Endothelial cell of umbilical vein (primary cell): ENCODE results near the gene SLC28A1. TPM values are rescaled to one million over a fixed set of nuclear protein-coding genes. Genes with fewer than 3 reads are reported as not detected.

Experiments used
- BruUV-seq: library from RNA; stranded (reverse); fragments of 400-500 nt; replicated peaks from 2 replicates; lab custom pipeline; 2021; lab: Mats Ljungman, UMichigan
- CTCF ChIA-PET: fragments of 300-600, 350-600 bp; sonication (Branson Sonifier 250); formaldehyde crosslinking; loops from one replicate; lab custom pipeline; 2021; ENCODE audit warnings: antibody characterized with exemption, inconsistent platforms; lab: Charles Lee
- POLR2A ChIA-PET: fragments of 300-600, 350-600 bp; sonication (Branson Sonifier 250); formaldehyde crosslinking; loops from one replicate; lab custom pipeline; 2021; ENCODE audit warnings: antibody characterized with exemption, inconsistent platforms; lab: Charles Lee
- DNase-seq: peaks from one replicate; pipeline ENCODE4 v3.0.0-alpha.2; 2011; ENCODE audit warnings: low read depth, low spot score
- FAIRE-seq: peaks from 2 replicates; lab custom pipeline; 2011; peaks lifted over from hg19 to GRCh38; lab: Jason Lieb, UNC
- H2AFZ ChIP-seq: 2 replicates; pipeline ENCODE4 v1.6.0; 2012; ENCODE audit warnings: low read depth, low read length, control low read depth, inconsistent platforms
- H3K27ac ChIP-seq: 2 replicates; pipeline ENCODE4 v1.5.1; 2011; ENCODE audit warnings: low read depth, mild to moderate bottlenecking, control low read depth, low read length, moderate library complexity; ENCODE audit not compliant: insufficient read depth
- H3K27me3 ChIP-seq, 2 experiments: 2 replicates each; pipeline versions ENCODE4 v1.6.0 to v1.6.1; 2011; ENCODE audit warnings: low read length in 2 of 2, mixed read lengths in 1 of 2; ENCODE audit not compliant: control insufficient read depth in 2 of 2, insufficient read depth in 2 of 2
- H3K36me3 ChIP-seq, 2 experiments: 2 replicates in 1 of 2; 3 replicates in 1 of 2; pipeline ENCODE4 v1.5.1; 2011; ENCODE audit warnings: low read length in 2 of 2, mild to moderate bottlenecking in 1 of 2, moderate library complexity in 1 of 2; ENCODE audit not compliant: control insufficient read depth in 2 of 2, insufficient read depth in 2 of 2; ENCODE audit errors: extremely low read depth in 1 of 2
- H3K4me1 ChIP-seq: 3 replicates; pipeline ENCODE4 v1.5.1; 2011; ENCODE audit warnings: mild to moderate bottlenecking, low read length; ENCODE audit not compliant: control insufficient read depth, insufficient read depth; ENCODE audit errors: extremely low read depth
- H3K4me2 ChIP-seq: 2 replicates; pipeline ENCODE4 v1.6.1; 2011; ENCODE audit warnings: low read length, control low read depth, mixed read lengths; ENCODE audit not compliant: insufficient read depth
- H3K4me3 ChIP-seq, 3 experiments: fragments of 200-600 bp in 1 of 3; sonication (generic), shearing (Covaris generic) in 1 of 3; replicated peaks in 1 of 3; 2 replicates each; pipeline ENCODE4 v1.5.1; 2011 to 2016; ENCODE audit warnings: control low read depth in 3 of 3, low read length in 3 of 3, mild to moderate bottlenecking in 2 of 3, inconsistent platforms in 1 of 3, low read depth in 1 of 3, moderate library complexity in 1 of 3; ENCODE audit not compliant: insufficient read depth in 1 of 3
- H3K79me2 ChIP-seq: 2 replicates; pipeline ENCODE4 v1.6.0; 2012; ENCODE audit warnings: low read length, inconsistent platforms; ENCODE audit not compliant: control insufficient read depth, insufficient read depth
- H3K9ac ChIP-seq: replicated peaks from 2 replicates; pipeline ENCODE3; 2011; ENCODE audit warnings: low read length, control low read depth; ENCODE audit not compliant: insufficient read depth; ENCODE audit errors: extremely low read depth
- H3K9me1 ChIP-seq: replicated peaks from 3 replicates; pipeline ENCODE4 v1.6.0; 2011; ENCODE audit warnings: mild to moderate bottlenecking, low read length; ENCODE audit not compliant: control insufficient read depth, insufficient read depth; ENCODE audit errors: extremely low read depth
- H3K9me3 ChIP-seq: replicated peaks from 2 replicates; pipeline ENCODE4 v1.5.1; 2012; ENCODE audit warnings: low read length, inconsistent platforms; ENCODE audit not compliant: control insufficient read depth, insufficient read depth
- H4K20me1 ChIP-seq: replicated peaks from 2 replicates; pipeline ENCODE3; 2011; ENCODE audit warnings: mild to moderate bottlenecking, low read length; ENCODE audit not compliant: control insufficient read depth, insufficient read depth; ENCODE audit errors: extremely low read depth
- CTCF ChIP-seq, 2 donors: IDR thresholded peaks; 1 replicate in 1 of 2; 2 replicates in 1 of 2; pipeline ENCODE4 v1.5.1; 2011; ENCODE audit warnings: low read length in 2 of 2, mild to moderate bottlenecking in 2 of 2, moderate library complexity in 2 of 2, control low read depth in 1 of 2, inconsistent platforms in 1 of 2, low read depth in 1 of 2; ENCODE audit not compliant: insufficient read depth in 1 of 2; ENCODE audit errors: extremely low read depth in 1 of 2
- EZH2 ChIP-seq: IDR thresholded peaks from 2 replicates; pipeline ENCODE4 v1.6.1; 2012; ENCODE audit warnings: borderline replicate concordance, low read depth, mild to moderate bottlenecking, moderate library complexity, low read length, inconsistent platforms; ENCODE audit not compliant: severe bottlenecking
- FOS ChIP-seq: IDR thresholded peaks from 2 replicates; pipeline ENCODE4 v1.6.1; 2011; ENCODE audit warnings: mild to moderate bottlenecking, low read length, moderate library complexity, borderline replicate concordance; ENCODE audit not compliant: insufficient read depth
- JUN ChIP-seq: IDR thresholded peaks from 2 replicates; pipeline ENCODE4 v1.6.1; 2011; ENCODE audit warnings: borderline replicate concordance, low read depth; ENCODE audit not compliant: insufficient read length, insufficient read depth
- MAX ChIP-seq: IDR thresholded peaks from 2 replicates; pipeline ENCODE4 v1.6.1; 2011; ENCODE audit not compliant: insufficient read depth, insufficient read length
- MYC ChIP-seq: IDR thresholded peaks from one replicate; pipeline ENCODE4 v1.6.1; 2011; ENCODE audit warnings: mild to moderate bottlenecking, low read depth, low read length
- POLR2A ChIP-seq: IDR thresholded peaks from 2 replicates; pipeline ENCODE4 v1.6.1; 2012; ENCODE audit warnings: low read depth, mild to moderate bottlenecking, control low read depth, low read length
- POLR2AphosphoS5 ChIP-seq: IDR thresholded peaks from 2 replicates; pipeline ENCODE4 v1.6.1; 2012; ENCODE audit warnings: low read depth, mild to moderate bottlenecking, control low read depth, low read length, moderate library complexity; ENCODE audit not compliant: insufficient read depth
- dilution Hi-C: fragments of 300-500 bp; cut with MboI; formaldehyde crosslinking; loops from one replicate; pipeline ENCODE4 v1.15.0; 2019; ENCODE audit warnings: low sequenced_read_pairs; ENCODE audit not compliant: extremely low pct_ligation_motif_present
- intact Hi-C: fragments of 100-400 bp; cut with micrococcal nuclease; formaldehyde crosslinking; loops from one replicate; pipeline ENCODE4 v1.10.0; 2022
- polyA plus RNA-seq, 4 experiments: library from polyadenylated mRNA; depleted of rRNA in 3 of 4; stranded (reverse) in 3 of 4; unstranded in 1 of 4; fragments of >200 nt; gene quantifications; 2 replicates each; pipeline versions ENCODE4 v1.2.1 to v1.2.3, GENCODE V29; 2011 to 2012; ENCODE audit warnings: missing spikeins in 1 of 4
- total RNA-seq: library from RNA; stranded (reverse); gene quantifications from 2 replicates; pipeline ENCODE4 v1.2.3, GENCODE V29; 2021

The SLC28A1 gene
- total and polyA plus RNA-seq, 2 donors (not counting 3 experiments of a cell fraction or from before 2014, with no cell fraction given): not detected

- H3K27me3 ChIP-seq: peaks cover 0 to 1% of the 10 kb centered on the region in 2 experiments
- H3K9me3 ChIP-seq: no peaks in the 10 kb centered on the region
- H3K9ac ChIP-seq: no peak overlapping the region
- no peak overlapping the region for H3K4me2 ChIP-seq
- no TSS peak for BruUV-seq
- no peak for DNase-seq
- H3K79me2 ChIP-seq: no peaks in the 10 kb centered on the region
- no peaks in the 10 kb centered on the region for H3K9me1 ChIP-seq
- ChIA-PET POLR2A (no interaction called here), CTCF (interaction anchor here (0.9 to 2.3 kb wide), 10 partner anchors 9 to 338 kb away, joined by 3 to 11 read pairs (median 5); no protein-coding TSS in a partner anchor)
- H4K20me1 ChIP-seq: no peaks in the 10 kb centered on the region
- no peaks in the 10 kb centered on the region for H3K36me3 ChIP-seq
- no peak for FAIRE-seq
- no peak overlapping the region for H3K27ac ChIP-seq
- intact Hi-C loops: no loop called here
- TF ChIP-seq JUN: no peak
- TF ChIP-seq MYC: no peak
- no peak for TF ChIP-seq FOS
- TF ChIP-seq POLR2A: no peak
- no peak for TF ChIP-seq POLR2AphosphoS5
- no peak for TF ChIP-seq CTCF (IDR thresholded peaks at IDR 0.05; ENCODE audit: extremely low read depth in 1 of 2, insufficient read depth in 1 of 2, low read depth in 1 of 2, low read length in 2 of 2)
- TF ChIP-seq EZH2: no peak
- no peak for TF ChIP-seq MAX
- no peaks in the 10 kb centered on the region for H3K4me1 ChIP-seq
- no peak overlapping the region for H3K4me3 ChIP-seq
- H2AFZ ChIP-seq: no peak overlapping the region
- dilution Hi-C loops: no loop called here
Measured at GRCh38 chr15:84925906-84926305, 41.4 kb downstream of the SLC28A1 start.
